CD4-positive, alpha-beta T cell treated with Interleukin-4 for 1 hour (primary cell): ENCODE results near the gene PRKCE.
"Not testable (repeated sequence)": the region's sequence is repeated elsewhere in the genome, so short reads cannot be mapped to it uniquely, and the experiment has no call there.

Experiments
- DNase-seq, 2 donors: peaks; one replicate each; pipeline ENCODE4 v3.0.0-alpha.2; 2020 to 2022

PRKCE gene

GRCh38 chr2:45700407-45701013 is 49.0 kb downstream of the PRKCE start:
- DNase-seq = no peak

DNA sequence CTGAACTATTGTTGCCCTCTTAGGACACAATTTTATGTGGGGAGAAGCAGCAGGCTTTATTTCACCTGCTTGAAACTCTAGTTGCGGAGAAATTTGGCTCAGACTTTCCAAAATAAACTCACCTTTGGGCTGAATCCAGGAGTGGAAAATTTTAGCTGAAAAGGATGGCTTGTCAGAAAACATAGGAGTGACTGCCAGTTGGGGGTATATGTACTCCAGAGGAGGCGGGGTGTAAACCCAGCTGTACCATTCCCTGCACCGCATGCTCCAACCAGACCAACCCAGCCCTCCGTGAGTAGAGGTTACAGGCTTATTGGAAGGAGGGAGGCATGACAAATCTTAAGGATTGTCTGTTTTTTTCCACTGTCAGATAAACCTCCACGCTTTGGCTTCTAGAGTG is 53.8 kb downstream of the PRKCE start:
- DNase-seq = no peak

- DNase-seq = no peak
Observed at GRCh38 chr2:45706033-45706432, 54.6 kb downstream of the PRKCE start.

GRCh38 chr2:45707006-45707405 is 55.5 kb downstream of the PRKCE start:
- no peak for DNase-seq

GRCh38 chr2:45707661-45708060 is 56.2 kb downstream of the PRKCE start:
- no peak for DNase-seq

- DNase-seq = no peak
Observed at GRCh38 chr2:45708501-45708900, 57.0 kb downstream of the PRKCE start.

- DNase-seq = no peak
Observed at GRCh38 chr2:45709137-45709536, 57.7 kb downstream of the PRKCE start.

DNA sequence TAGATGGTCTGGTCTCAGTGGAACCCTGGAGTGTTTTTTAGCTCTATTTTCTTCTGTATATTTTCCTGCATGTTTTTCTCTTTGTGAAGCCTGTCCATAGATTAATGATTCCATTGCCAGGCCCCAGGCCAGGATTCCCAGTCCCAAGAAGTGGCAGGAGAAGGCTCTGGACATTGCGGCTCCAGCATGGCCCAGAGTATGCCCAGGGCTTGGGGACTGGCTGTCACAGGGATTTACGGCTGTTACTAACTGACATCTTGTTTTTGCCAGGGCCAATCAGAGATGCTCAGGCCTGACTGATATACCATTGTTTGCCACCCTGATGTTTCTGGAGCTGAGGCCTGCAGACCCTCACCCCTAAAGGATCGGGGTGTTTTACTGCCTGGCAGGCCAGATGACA is 59.0 kb downstream of the PRKCE start:
- no peak for DNase-seq

GRCh38 chr2:45711224-45711623 is 59.7 kb downstream of the PRKCE start:
- no peak for DNase-seq

GRCh38 chr2:45712570-45712969 is 61.1 kb downstream of the PRKCE start:
- no peak for DNase-seq

- no peak for DNase-seq
Observed at GRCh38 chr2:45713136-45713535, 61.7 kb downstream of the PRKCE start.

DNA sequence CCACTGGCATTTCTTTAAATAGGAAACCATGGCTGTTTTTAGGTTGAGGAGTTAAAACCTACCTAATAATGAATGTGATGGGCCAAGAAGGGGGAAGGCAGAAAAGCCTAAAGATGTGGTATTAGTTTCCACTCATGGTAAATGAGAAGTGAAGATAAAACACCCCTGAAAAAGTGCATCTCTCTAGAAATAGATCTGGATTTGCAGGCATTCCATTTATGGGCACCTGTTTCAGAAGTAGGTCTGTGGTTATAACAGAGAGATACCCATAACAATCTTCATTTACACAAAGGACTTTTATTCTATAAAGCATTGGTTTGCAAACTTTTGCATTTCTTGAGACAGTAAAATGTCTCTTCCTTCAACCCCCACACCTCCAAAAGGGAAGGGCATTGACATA is 62.1 kb downstream of the PRKCE start:
- DNase-seq = no peak

- no peak for DNase-seq
Observed at GRCh38 chr2:45714679-45715078, 63.2 kb downstream of the PRKCE start.

- no peak for DNase-seq
Observed at GRCh38 chr2:45715601-45716379, 64.3 kb downstream of the PRKCE start.

- not testable (repeated sequence) for DNase-seq
Observed at GRCh38 chr2:45716432-45716831, 65.0 kb downstream of the PRKCE start.

- DNase-seq = no peak
Observed at GRCh38 chr2:45716915-45717314, 65.4 kb downstream of the PRKCE start.

DNA sequence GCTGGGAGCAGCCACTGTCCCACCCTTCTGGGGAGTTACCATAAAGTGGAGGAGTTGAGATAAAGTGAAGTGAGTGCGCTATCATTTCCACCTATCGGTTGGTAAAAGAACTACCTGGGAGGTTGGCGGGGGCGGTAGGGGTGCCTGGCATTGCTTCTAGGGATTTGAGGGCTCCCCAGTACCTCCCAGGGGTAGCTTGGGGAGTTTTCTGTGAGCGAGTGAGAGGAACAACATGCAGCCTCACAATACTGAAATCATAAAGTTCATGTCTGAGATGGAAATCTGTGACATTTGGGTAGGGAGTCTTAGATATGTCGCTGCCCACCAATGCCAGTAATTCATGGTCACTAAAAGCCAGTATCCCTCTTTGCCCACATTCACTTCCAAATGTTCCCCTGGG is 68.7 kb downstream of the PRKCE start:
- no peak for DNase-seq

DNA sequence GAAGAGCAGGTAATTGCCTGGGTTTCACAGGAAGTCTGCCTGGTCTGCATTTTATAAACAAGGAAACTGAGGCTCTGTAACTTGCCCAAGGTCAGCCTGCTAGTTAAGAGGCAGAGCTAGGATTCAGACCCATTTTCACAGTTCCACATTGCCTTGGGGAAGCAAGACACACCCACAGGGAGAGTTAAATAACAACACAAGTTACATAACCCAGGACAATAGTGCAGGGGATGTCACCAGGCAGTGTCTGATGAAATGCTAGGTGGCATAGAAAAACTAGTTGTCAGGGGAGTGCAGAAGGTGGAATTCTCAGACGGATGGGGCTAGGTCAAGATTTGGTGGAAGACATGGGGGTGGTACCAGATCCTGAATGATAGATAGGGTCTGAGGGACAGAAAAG is 69.7 kb downstream of the PRKCE start:
- no peak for DNase-seq

- DNase-seq = no peak
Observed at GRCh38 chr2:45722477-45722876, 71.0 kb downstream of the PRKCE start.

GRCh38 chr2:45723857-45724256 is 72.4 kb downstream of the PRKCE start:
- DNase-seq = no peak

GRCh38 chr2:45724335-45724734 is 72.9 kb downstream of the PRKCE start:
- no peak for DNase-seq

- DNase-seq = no peak
Observed at GRCh38 chr2:45725731-45726130, 74.3 kb downstream of the PRKCE start.

- DNase-seq = no peak
Observed at GRCh38 chr2:45726188-45726587, 74.7 kb downstream of the PRKCE start.

- DNase-seq = peak in 1 of 2 donors; percentile 61
Observed at GRCh38 chr2:45728458-45728942, 77.0 kb downstream of the PRKCE start.
